Measurements from ENCODE around the gene NTHL1. TPM values are rescaled to one million over a fixed set of nuclear protein-coding genes. Genes with fewer than 3 reads are reported as not detected.
A peak's percentile ranks its signal among the peaks of the same experiment; 100 is the strongest.

NTHL1 gene
- total RNA-seq, 1 experiment from 2014 or later = 51.6 TPM

- TF ChIP-seq CTCF (conservative IDR thresholded peaks at IDR 0.05; ENCODE audit: low read depth, low read length) (no peak), EZH2 (IDR thresholded peaks at IDR 0.05; ENCODE audit: borderline replicate concordance, low read depth, low read length, poor library complexity, severe bottlenecking) (no peak)
- BruUV-seq (replicated peaks) = no TSS peak
- intact Hi-C loops (cut with micrococcal nuclease; ENCODE audit: unreplicated experiment) = no loop called here
- no peak for DNase-seq (ENCODE audit: low spot score)
- ChIA-PET CTCF (no interaction called here), POLR2A (ENCODE audit: low non-redundant PET) (no interaction called here)
- Histone ChIP-seq H3K9me3 (ENCODE audit: low read depth, low read length, poor library complexity, severe bottlenecking) (no peaks in the 10 kb centered on the region), H3K36me3 (ENCODE audit: insufficient read depth, low read length, poor library complexity, severe bottlenecking) (peaks cover 4% of the 10 kb centered on the region), H3K4me3 (ENCODE audit: low read depth, low read length, poor library complexity, severe bottlenecking) (no peak overlapping the region), H3K27ac (ENCODE audit: low read depth, low read length, poor library complexity, severe bottlenecking) (peak overlapping the region; percentile 80), H3K27me3 (replicated peaks; ENCODE audit: insufficient read depth, low read depth, low read length, poor library complexity) (no peaks in the 10 kb centered on the region), H3K4me1 (ENCODE audit: insufficient read depth, low read length, poor library complexity, severe bottlenecking) (peaks cover 38% of the 10 kb centered on the region)
These were observed 9.0 kb downstream of the NTHL1 start for GRCh38 chr16:2038382-2039231.

- POLR2A ChIA-PET (ENCODE audit: low non-redundant PET) = no interaction called here
- TF ChIP-seq EZH2 (IDR thresholded peaks at IDR 0.05; ENCODE audit: borderline replicate concordance, low read depth, low read length, poor library complexity, severe bottlenecking) (no peak), CTCF (conservative IDR thresholded peaks at IDR 0.05; ENCODE audit: low read depth, low read length) (no peak)
- DNase-seq (ENCODE audit: low spot score) = peak; percentile 44
- intact Hi-C loops (cut with micrococcal nuclease; ENCODE audit: unreplicated experiment) = no loop called here
- peaks cover 43% of the 10 kb centered on the region for H3K4me1 ChIP-seq (ENCODE audit: insufficient read depth, low read length, poor library complexity, severe bottlenecking)
- no TSS peak for BruUV-seq (replicated peaks)
- peaks cover 4% of the 10 kb centered on the region for H3K36me3 ChIP-seq (ENCODE audit: insufficient read depth, low read length, poor library complexity, severe bottlenecking)
- H3K9me3 ChIP-seq (ENCODE audit: low read depth, low read length, poor library complexity, severe bottlenecking) = no peaks in the 10 kb centered on the region
- CTCF ChIA-PET = no interaction called here
- no peaks in the 10 kb centered on the region for H3K27me3 ChIP-seq (replicated peaks; ENCODE audit: insufficient read depth, low read depth, low read length, poor library complexity)
- no peak overlapping the region for H3K4me3 ChIP-seq (ENCODE audit: low read depth, low read length, poor library complexity, severe bottlenecking)
- H3K27ac ChIP-seq (ENCODE audit: low read depth, low read length, poor library complexity, severe bottlenecking) = peak overlapping the region; percentile 80
These were observed 9.8 kb downstream of the NTHL1 start for GRCh38 chr16:2037647-2038381.

- peaks cover 4% of the 10 kb centered on the region for H3K36me3 ChIP-seq (ENCODE audit: insufficient read depth, low read length, poor library complexity, severe bottlenecking)
- no peak overlapping the region for H3K4me3 ChIP-seq (ENCODE audit: low read depth, low read length, poor library complexity, severe bottlenecking)
- H3K4me1 ChIP-seq (ENCODE audit: insufficient read depth, low read length, poor library complexity, severe bottlenecking) = peaks cover 43% of the 10 kb centered on the region
- ChIA-PET POLR2A (ENCODE audit: low non-redundant PET) (no interaction called here), CTCF (no interaction called here)
- DNase-seq (ENCODE audit: low spot score) = no peak
- H3K9me3 ChIP-seq (ENCODE audit: low read depth, low read length, poor library complexity, severe bottlenecking) = no peaks in the 10 kb centered on the region
- TF ChIP-seq CTCF (conservative IDR thresholded peaks at IDR 0.05; ENCODE audit: low read depth, low read length) = no peak
- no peak for TF ChIP-seq EZH2 (IDR thresholded peaks at IDR 0.05; ENCODE audit: borderline replicate concordance, low read depth, low read length, poor library complexity, severe bottlenecking)
- intact Hi-C loops (cut with micrococcal nuclease; ENCODE audit: unreplicated experiment) = no loop called here
- peak overlapping the region; percentile 23 for H3K27ac ChIP-seq (ENCODE audit: low read depth, low read length, poor library complexity, severe bottlenecking)
- BruUV-seq (replicated peaks) = no TSS peak
- no peaks in the 10 kb centered on the region for H3K27me3 ChIP-seq (replicated peaks; ENCODE audit: insufficient read depth, low read depth, low read length, poor library complexity)
These were observed 10.5 kb downstream of the NTHL1 start for GRCh38 chr16:2037115-2037514.
